HPDE6-E6E7 (cell line): Measurements from ENCODE around the gene SHROOM4.
A peak's percentile ranks its signal among the peaks of the same experiment; 100 is the strongest.

Experiments used
- DNase-seq: peaks from one replicate; pipeline ENCODE4 v3.0.0; 2011; ENCODE audit warnings: missing footprints; ENCODE audit errors: extremely low spot score

Gene SHROOM4

DNA sequence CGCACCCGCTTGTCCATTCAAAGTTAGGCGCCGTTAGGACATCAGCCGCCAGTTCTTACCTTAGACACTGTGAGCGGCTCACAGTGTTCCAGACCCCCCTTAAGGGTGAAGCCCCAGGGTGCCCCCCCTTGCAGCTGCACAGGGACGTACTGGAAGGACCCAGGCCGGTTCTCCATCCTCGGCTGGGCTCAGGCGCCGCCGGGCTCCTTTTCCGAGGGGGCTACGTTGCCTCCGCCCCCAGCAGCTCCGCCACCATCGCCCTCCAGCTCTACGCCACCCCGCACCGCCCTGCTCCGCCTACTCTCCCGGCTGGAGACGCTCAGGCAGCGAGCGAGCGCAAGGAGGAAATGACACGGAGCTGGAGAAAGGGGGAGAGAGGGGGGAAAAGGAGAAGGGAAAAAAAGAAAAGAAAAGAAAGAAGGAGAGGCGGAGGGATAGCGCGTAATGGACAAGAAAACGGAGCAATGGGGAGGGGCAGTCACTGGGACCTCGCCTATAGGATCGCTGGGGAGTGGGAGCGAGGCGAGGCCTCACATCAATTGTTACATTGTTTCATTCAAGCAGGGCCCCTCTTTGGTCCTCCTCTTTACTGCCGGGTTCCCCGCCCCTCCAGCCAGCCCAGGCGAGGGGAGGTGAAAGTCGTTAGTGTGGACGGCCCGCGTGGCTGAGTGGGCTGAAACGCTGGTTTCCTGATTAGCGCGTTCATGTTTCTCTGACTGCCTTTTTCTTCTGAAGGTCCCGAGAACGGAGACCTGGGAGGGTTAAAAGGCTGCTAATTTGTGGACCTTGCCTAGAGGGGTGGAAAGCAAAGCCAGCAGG, at the start of gene SHROOM4:
TSS of gene SHROOM4 (minus strand) at position 352 of the 819 bp plus-strand sequence. CDS start at position 176, 176 bp downstream.
- peak; percentile 21 for DNase-seq

- DNase-seq = no peak
Observed at GRCh38 chrX:50863471-50863870, 49.5 kb upstream of the SHROOM4 start.

GRCh38 chrX:50860518-50860917, 46.5 kb upstream of the SHROOM4 start:
- no peak for DNase-seq

- no peak for DNase-seq
Observed at GRCh38 chrX:50858548-50858947, 44.6 kb upstream of the SHROOM4 start.

- DNase-seq = no peak
Observed at GRCh38 chrX:50853399-50853798, 39.4 kb upstream of the SHROOM4 start.

DNA sequence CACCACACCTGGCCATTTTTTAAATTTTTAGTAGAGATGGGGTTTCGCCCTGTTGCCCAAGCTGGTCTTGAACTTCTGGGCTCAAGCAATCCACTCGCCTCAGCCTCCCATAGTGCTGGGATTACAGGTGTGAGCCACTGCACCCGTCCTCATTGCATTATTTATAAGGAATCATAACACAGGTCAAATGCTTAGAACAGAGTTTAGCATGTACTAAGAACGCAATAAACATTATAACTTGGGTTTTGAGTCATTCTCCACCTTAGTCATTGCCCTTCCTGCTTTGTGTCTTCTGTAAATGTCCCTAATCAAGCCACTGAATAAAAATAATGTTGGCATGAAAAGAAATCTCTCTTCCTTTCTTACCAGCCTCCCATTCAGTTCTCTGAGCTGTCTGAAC, 38.5 kb upstream of the SHROOM4 start:
- no peak for DNase-seq

DNA sequence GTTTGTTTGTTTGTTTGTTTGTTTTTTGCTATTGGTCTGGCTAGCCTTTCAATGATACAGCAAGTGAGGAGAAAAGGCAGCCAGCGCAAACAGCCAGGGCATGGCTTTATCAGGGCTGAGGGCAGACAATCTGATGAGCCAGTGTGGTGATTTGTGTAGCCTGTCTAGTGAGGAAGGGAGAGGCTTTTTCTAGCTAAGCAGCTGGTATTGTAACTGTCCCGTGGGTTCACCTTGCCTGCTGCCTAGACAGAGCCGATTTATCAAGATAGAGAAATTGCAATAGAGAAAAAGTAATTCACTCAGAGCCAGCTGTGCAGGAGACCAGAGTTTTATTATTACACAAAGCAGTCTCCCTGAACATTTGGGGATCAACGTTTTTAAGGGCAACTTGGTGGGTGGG, 28.2 kb upstream of the SHROOM4 start:
- no peak for DNase-seq

- DNase-seq = no peak
Observed at GRCh38 chrX:50839730-50840129, 25.7 kb upstream of the SHROOM4 start.

DNA sequence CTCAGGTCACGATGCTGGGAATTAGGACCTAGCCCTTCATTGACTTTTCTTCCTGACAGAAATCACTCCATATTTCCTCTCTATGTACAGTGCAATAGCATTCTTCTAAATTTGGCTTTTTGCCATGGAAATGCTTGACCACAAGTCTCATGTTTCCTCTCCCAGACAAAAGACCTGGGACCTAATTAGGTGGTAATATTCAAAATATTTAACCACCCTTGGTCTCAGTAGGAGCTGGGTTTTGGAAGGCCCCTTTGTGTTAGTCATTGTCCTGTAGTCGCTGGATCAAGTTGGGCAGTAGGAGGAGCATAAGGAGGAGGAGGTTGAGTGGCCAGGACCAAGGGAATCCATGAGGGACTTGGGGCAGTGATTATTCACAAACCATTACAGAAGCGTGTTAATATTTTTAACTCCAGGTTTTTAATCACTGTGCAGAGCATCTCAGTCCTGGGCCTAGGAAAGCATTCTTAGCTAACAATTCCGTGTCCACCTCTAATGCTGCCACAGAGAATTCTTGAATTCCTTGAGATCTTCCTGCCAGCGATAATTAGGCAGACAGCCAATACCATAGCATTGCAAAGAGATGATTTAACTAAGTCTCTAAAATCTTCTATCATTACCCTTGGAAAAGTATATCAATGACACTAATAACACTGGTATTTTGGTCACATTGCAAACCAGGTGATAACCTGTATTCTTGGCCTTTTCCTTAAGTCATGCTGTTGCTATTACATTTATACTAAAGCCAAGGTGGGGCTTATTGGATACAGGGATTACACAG, 25.0 kb upstream of the SHROOM4 start:
- DNase-seq = no peak

DNA sequence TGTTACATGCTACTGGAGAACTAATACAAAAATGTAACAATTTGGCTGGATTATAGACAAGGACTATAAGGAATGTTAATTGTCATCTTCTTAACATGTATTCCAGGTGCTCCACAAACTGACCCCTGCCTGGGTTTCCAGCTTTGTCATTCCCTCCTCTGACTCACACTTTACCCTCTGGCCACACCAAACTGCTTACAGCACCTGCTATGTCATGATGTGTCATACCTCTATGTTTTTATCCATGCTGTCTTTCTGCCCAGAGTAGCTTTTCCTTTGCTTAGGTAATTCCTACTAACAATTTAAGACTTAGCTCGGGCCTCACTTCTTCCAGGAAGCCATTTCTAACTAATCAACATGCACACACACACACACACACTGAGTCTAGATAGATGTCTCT, 14.0 kb upstream of the SHROOM4 start:
- peak; percentile 49 for DNase-seq

DNA sequence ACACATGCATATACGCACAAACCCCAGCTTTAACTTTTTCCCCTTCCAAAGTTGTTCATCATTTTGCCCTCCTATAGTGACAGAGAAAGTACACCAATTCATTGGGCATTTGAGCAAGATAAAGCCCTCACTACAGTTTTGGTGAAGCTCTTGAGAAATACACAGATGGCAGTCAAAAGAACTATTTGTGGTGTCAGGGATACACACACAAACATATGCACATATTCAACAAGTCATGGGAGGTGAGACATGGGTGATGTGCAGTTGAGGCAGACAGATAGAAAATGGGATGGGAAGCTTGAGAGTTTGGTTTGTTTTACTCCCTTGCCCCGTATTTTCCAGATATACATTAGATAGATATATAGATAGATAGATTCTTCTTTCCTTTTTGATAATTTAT, 11.8 kb upstream of the SHROOM4 start:
- no peak for DNase-seq

DNA sequence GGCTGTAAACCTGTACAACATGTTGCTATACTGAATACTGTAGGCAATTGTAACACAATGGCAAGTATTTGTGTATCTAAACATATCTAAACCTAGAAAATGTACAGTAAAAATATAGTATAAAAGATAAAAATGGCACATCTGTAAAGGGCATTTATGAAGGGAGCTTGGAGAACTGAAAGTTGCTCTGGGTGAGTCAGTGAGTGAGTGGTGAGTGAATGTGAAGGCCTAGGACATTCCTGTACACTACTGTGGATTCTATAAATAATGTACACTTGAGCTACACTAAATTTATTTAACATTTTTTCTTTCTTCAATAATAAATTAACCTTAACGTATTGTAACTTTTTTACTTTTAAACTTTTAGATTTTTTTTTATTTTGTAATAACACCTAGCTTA, 5.0 kb upstream of the SHROOM4 start:
- no peak for DNase-seq

- no peak for DNase-seq
Observed at GRCh38 chrX:50815120-50815519, 1.1 kb upstream of the SHROOM4 start.

- no peak for DNase-seq
Observed at GRCh38 chrX:50814701-50815100, 707 bp upstream of the SHROOM4 start.

- no peak for DNase-seq
Observed at GRCh38 chrX:50812995-50813842, 775 bp downstream of the SHROOM4 start.

DNA sequence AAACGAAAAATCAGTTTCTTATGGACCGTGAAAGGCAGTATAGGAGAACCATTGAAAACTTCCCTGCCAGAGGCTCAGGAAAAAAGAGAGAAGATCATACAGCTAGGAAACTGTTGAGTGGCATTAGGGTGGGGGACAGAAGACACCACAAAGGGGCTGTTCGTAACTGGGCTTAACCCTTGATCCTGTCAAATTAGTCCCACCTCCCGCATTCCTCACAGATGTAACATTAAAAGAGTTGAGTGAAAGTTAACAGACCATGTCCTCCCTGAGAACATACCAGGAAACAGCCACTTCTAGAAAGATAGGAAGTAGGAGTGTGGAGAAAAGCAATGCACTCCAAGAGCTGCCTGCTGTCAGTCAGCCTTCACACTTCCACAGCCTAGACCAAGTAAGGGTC, 8.7 kb downstream of the SHROOM4 start:
- DNase-seq = no peak

- no peak for DNase-seq
Observed at GRCh38 chrX:50801135-50801534, 12.9 kb downstream of the SHROOM4 start.

GRCh38 chrX:50799531-50799961, 14.4 kb downstream of the SHROOM4 start:
- peak; percentile 44 for DNase-seq

- DNase-seq = no peak
Observed at GRCh38 chrX:50798783-50799182, 15.2 kb downstream of the SHROOM4 start.

DNA sequence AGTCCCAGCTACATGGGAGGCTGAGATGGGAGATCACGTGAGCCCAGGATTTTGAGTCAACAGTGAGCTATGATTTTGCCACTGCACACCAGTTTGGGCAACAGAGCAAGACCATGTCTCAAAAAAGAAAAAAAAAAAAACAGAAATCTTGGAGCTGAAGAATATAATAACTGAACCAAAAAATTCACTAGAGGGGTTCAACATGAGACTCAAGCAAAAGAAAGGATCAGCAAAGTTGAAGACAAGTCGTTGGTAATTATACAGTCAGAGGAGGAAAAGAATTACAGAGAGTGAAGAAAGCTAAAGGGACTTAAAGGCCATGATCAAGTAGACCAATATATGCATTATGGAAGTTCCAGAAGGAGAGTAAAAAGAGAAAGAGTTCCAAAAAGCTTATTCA, 26.9 kb downstream of the SHROOM4 start:
- no peak for DNase-seq

- no peak for DNase-seq
Observed at GRCh38 chrX:50780144-50780543, 33.9 kb downstream of the SHROOM4 start.

DNA sequence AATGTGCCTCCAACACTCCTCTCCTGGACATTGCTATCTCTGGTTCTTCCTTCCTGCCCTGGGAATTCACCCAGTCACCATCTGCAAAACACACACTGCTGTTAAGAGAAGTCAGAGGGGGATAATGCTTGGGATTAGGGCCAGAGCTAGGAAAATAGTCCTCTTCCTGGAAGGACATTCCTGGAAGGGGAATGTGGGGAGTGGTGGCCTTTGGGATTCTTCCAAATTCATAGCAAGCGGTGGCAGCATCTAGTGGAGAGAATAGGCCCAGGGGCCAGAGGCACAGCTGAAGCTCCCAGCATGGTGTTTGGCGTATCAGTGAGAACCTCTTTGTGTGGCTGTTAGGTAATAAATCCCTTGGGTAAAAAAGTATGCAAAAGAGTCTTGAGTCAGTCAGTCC, 34.3 kb downstream of the SHROOM4 start:
- DNase-seq = no peak
